IPS DF 4.7 (cell line): ENCODE measurements around the gene PDE4D.
"Not testable (repeated sequence)": the region's sequence is repeated elsewhere in the genome, so short reads cannot be mapped to it uniquely, and the experiment has no call there.

Source experiments
- DNase-seq: peaks from one replicate; pipeline ENCODE4 v3.0.0-alpha.2; 2013; ENCODE audit warnings: low spot score; ENCODE audit errors: extremely low read depth

The PDE4D gene

GRCh38 chr5:59430066-59430685, 463.4 kb downstream of the PDE4D start:
- no peak for DNase-seq

GRCh38 chr5:59428391-59428790, 465.1 kb downstream of the PDE4D start:
- DNase-seq: no peak

GRCh38 chr5:59424515-59424914, 469.0 kb downstream of the PDE4D start:
- no peak for DNase-seq

- no peak for DNase-seq
Measured at GRCh38 chr5:59423021-59423420, 470.5 kb downstream of the PDE4D start.

GRCh38 chr5:59421986-59422941, 471.3 kb downstream of the PDE4D start:
- DNase-seq: no peak

GRCh38 chr5:59420596-59420995, 472.9 kb downstream of the PDE4D start:
- DNase-seq: no peak

- no peak for DNase-seq
Measured at GRCh38 chr5:59418808-59419207, 474.7 kb downstream of the PDE4D start.

GRCh38 chr5:59416451-59416850, 477.1 kb downstream of the PDE4D start:
- no peak for DNase-seq

- no peak for DNase-seq
Measured at GRCh38 chr5:59416026-59416425, 477.5 kb downstream of the PDE4D start.

- no peak for DNase-seq
Measured at GRCh38 chr5:59412428-59412827, 481.1 kb downstream of the PDE4D start.

GRCh38 chr5:59408997-59409396, 484.5 kb downstream of the PDE4D start:
- not testable (repeated sequence) for DNase-seq

GRCh38 chr5:59407967-59408366, 485.6 kb downstream of the PDE4D start:
- DNase-seq: no peak

- no peak for DNase-seq
Measured at GRCh38 chr5:59401637-59402036, 491.9 kb downstream of the PDE4D start.

GRCh38 chr5:59394956-59395355, 498.6 kb downstream of the PDE4D start:
- not testable (repeated sequence) for DNase-seq

GRCh38 chr5:59393585-59394420, 499.7 kb downstream of the PDE4D start:
- no peak for DNase-seq

- DNase-seq: no peak
Measured at GRCh38 chr5:59391576-59391975, 501.9 kb downstream of the PDE4D start.

- no peak for DNase-seq
Measured at GRCh38 chr5:59390989-59391388, 502.5 kb downstream of the PDE4D start.

GRCh38 chr5:59390074-59390659, 503.4 kb downstream of the PDE4D start:
- no peak for DNase-seq

- DNase-seq: no peak
Measured at GRCh38 chr5:59387127-59387526, 506.4 kb downstream of the PDE4D start.

GRCh38 chr5:59385700-59386099, 507.8 kb downstream of the PDE4D start:
- DNase-seq: no peak

- DNase-seq: no peak
Measured at GRCh38 chr5:59380350-59380951, 513.1 kb downstream of the PDE4D start.
